Chondrocyte (in vitro differentiated cells): ENCODE results near the gene RPP25L. TPM values are rescaled to one million over a fixed set of nuclear protein-coding genes. Genes with fewer than 3 reads are reported as not detected.

ENCODE experiments used
- DNase-seq: peaks from one replicate; pipeline ENCODE4 v3.0.0; 2021; ENCODE audit warnings: mixed read lengths, low spot score
- H3K27ac Mint-ChIP-seq: one replicate; pipeline ENCODE4 v1.8.0; 2021; ENCODE audit warnings: mild to moderate bottlenecking, moderate library complexity, mixed read lengths; ENCODE audit not compliant: unreplicated experiment
- H3K27me3 Mint-ChIP-seq: 2 replicates; pipeline ENCODE4 v1.8.0; 2021; ENCODE audit warnings: low read depth, mixed read lengths
- H3K36me3 Mint-ChIP-seq: 2 replicates; pipeline ENCODE4 v1.8.0; 2021; ENCODE audit warnings: low read depth, mixed read lengths
- H3K4me1 Mint-ChIP-seq: 2 replicates; pipeline ENCODE4 v1.8.0; 2021; ENCODE audit warnings: low read depth, mild to moderate bottlenecking, mixed read lengths
- H3K4me3 Mint-ChIP-seq: one replicate; pipeline ENCODE4 v1.8.0; 2021; ENCODE audit warnings: mild to moderate bottlenecking, moderate library complexity, mixed read lengths; ENCODE audit not compliant: unreplicated experiment
- H3K9me3 Mint-ChIP-seq: 2 replicates; pipeline ENCODE4 v1.8.0; 2021; ENCODE audit warnings: low read depth, mixed read lengths
- long read RNA-seq: library from polyadenylated mRNA; stranded (forward); transcript quantifications from one replicate; pipeline ENCODE4 v2.0.0, GENCODE V29; 2021
- total RNA-seq: library from RNA; stranded (reverse); gene quantifications from 3 replicates; pipeline ENCODE4 v1.2.1, GENCODE V29; 2021
- TF ChIP-seq, protein P1 (sequence below): fragments of 200-600 bp; sonication (generic); IDR thresholded peaks from 2 replicates; pipeline ENCODE4 v1.5.0; 2021; ENCODE audit warnings: antibody characterized with exemption, mild to moderate bottlenecking, moderate library complexity

The RPP25L gene
- total RNA-seq = 10.6 to 11.0 TPM (median 10.9 TPM) in 3 replicates
- long read RNA-seq, transcript RPP25L-202 (2 exons, 888 nt) = major isoform, 8 of 10 reads
- long read RNA-seq, partial matches to known transcripts = 0 of 10 reads
- long read RNA-seq, other reads (novel, unspliced or antisense) = 0 of 10 reads

DNA sequence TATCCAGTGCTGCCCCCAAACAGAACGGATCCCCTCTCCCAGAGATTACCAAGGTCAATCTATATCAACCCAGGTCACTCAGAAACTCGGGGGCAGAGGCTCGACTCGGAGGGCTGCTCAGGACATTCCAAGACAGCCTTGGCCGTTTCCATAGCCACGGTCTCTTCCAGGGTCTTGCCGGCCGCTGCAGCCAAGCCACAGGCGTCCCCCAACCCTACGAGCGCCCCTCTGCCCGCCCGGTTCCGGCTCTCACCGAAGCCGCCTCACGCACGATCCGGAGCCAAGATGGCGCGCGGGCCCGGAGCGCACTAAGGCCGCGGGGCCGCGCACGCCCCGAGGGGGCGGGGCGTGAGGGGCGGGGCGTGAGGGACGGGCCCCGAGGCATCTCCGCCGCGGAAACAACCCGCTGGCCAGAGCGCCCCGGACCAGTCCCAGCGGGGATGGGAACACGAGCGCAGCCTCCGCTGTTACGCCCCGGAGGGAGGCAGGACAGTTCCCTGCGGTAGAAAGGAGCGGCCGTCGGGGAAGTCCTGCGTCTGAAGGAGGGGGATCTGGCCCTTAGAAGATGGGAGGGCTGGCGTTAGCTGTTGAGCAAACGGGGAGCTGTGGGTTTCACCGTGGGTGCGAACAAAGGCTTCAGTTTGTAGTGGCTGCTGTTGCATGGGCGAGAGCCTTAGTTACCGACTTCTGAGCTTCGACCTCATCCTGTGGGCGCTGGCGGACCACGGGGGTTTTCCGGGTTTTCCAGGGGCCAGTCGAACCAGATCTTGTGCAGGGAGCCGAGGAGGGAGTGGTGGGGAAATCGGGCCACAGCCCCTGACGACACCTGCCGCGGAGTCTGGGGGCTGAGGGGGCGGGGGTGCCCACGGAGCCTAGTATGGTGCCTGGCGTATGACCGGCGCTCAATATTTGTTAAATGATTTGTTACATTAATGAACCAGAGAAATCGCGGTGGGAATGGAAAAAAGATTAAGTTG lies at the start of gene RPP25L:
TSS of gene RPP25L (minus strand) at position 287 of the 977 bp plus-strand sequence. CDS start 801 bp downstream, outside the sequence.
- Mint-ChIP-seq H3K4me3 (peak within 1 kb of the TSS; percentile 75), H3K9me3 (no peaks in the 10 kb centered on the region), H3K4me1 (peaks cover 19% of the 10 kb centered on the region), H3K36me3 (peaks cover 5% of the 10 kb centered on the region), H3K27ac (peak within 1 kb of the TSS; percentile 87), H3K27me3 (no peaks in the 10 kb centered on the region)
- DNase-seq = no peak
- TF ChIP-seq, protein P1, sequence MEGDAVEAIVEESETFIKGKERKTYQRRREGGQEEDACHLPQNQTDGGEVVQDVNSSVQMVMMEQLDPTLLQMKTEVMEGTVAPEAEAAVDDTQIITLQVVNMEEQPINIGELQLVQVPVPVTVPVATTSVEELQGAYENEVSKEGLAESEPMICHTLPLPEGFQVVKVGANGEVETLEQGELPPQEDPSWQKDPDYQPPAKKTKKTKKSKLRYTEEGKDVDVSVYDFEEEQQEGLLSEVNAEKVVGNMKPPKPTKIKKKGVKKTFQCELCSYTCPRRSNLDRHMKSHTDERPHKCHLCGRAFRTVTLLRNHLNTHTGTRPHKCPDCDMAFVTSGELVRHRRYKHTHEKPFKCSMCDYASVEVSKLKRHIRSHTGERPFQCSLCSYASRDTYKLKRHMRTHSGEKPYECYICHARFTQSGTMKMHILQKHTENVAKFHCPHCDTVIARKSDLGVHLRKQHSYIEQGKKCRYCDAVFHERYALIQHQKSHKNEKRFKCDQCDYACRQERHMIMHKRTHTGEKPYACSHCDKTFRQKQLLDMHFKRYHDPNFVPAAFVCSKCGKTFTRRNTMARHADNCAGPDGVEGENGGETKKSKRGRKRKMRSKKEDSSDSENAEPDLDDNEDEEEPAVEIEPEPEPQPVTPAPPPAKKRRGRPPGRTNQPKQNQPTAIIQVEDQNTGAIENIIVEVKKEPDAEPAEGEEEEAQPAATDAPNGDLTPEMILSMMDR = no peak

- Mint-ChIP-seq H3K4me3 (no peak overlapping the region), H3K36me3 (peaks cover 4% of the 10 kb centered on the region), H3K9me3 (no peaks in the 10 kb centered on the region), H3K4me1 (peaks cover 14% of the 10 kb centered on the region), H3K27me3 (no peaks in the 10 kb centered on the region), H3K27ac (no peak overlapping the region)
- DNase-seq = no peak
- TF ChIP-seq, protein P1 = no peak
Observed at GRCh38 chr9:34659592-34660253, 47.8 kb upstream of the RPP25L start.

GRCh38 chr9:34658461-34658860 lies 46.6 kb upstream of the RPP25L start:
- Mint-ChIP-seq H3K4me3 (no peak overlapping the region), H3K9me3 (no peaks in the 10 kb centered on the region), H3K36me3 (peaks cover 4% of the 10 kb centered on the region), H3K27me3 (no peaks in the 10 kb centered on the region), H3K27ac (no peak overlapping the region), H3K4me1 (peaks cover 19% of the 10 kb centered on the region)
- TF ChIP-seq, protein P1 = no peak
- peak; percentile 85 for DNase-seq

DNA sequence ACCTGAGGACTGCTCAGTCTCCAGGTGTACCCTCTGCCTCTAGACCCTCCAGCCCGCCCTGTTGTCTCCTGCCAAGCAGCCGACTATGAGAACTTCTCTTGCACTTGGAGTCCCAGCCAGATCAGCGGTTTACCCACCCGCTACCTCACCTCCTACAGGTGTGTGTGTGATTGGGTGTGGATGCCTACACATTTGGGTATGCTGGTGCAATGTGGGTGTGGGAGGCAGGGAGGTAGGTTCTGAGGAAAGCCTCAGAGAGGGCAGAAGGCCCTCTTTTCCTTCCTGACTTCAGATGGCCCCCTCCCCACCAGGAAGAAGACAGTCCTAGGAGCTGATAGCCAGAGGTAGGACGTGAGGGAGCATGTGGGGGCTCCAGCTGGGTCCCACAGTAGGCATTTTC lies 45.1 kb upstream of the RPP25L start:
- H3K36me3 Mint-ChIP-seq = peaks cover 4% of the 10 kb centered on the region
- no peak overlapping the region for H3K27ac Mint-ChIP-seq

More for the DNA sequence above, 45.1 kb upstream of the RPP25L start:
- Mint-ChIP-seq H3K4me1 (peaks cover 33% of the 10 kb centered on the region), H3K9me3 (no peaks in the 10 kb centered on the region), H3K27me3 (no peaks in the 10 kb centered on the region), H3K4me3 (no peak overlapping the region)
- no peak for DNase-seq
- TF ChIP-seq, protein P1 = no peak
